ENCODE measurements around the gene CNOT8. TPM values are rescaled to one million over a fixed set of nuclear protein-coding genes. Genes with fewer than 3 reads are reported as not detected.

Gene CNOT8
- total RNA-seq, 2 experiments from 2014 or later: 52.4 to 79.4 TPM

DNA sequence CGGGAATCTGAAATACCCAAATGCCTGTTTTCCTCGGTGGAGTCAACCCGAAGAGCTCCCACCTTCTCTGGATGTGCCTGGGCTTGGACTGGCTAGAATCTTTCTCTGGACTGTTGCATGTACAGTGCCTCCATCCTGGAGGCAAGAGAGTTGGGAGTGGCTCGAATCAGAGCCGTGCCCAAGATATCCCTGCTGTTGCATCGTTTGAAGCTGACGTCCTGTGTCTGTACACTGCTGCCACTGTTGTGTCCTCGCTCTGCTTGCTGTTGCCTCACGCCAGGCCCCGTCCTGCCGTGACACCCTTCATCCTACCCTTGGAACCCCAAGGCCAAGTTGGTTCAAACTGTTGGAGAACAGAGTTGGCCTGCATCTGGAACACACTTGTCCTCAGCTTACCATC, 43.4 kb upstream of the CNOT8 start:
- H3K4me2 ChIP-seq (ENCODE audit: low read length): no peak overlapping the region
- ChIA-PET POLR2A (interaction anchor here (0.7 kb wide), 1 partner anchor 35 kb away, joined by 4 read pairs; no protein-coding TSS in a partner anchor), CTCF (ENCODE audit: unreplicated experiment) (no interaction called here)
- H3K36me3 ChIP-seq (ENCODE audit: insufficient read depth, low read length): peaks cover 97% of the 10 kb centered on the region
- no peak overlapping the region for H3K27ac ChIP-seq (ENCODE audit: low read depth, low read length, poor library complexity, severe bottlenecking)
- no peak for TF ChIP-seq EZH2phosphoT487 (IDR thresholded peaks at IDR 0.05; ENCODE audit: borderline replicate concordance, low read depth, low read length)
- TF ChIP-seq, protein P1, sequence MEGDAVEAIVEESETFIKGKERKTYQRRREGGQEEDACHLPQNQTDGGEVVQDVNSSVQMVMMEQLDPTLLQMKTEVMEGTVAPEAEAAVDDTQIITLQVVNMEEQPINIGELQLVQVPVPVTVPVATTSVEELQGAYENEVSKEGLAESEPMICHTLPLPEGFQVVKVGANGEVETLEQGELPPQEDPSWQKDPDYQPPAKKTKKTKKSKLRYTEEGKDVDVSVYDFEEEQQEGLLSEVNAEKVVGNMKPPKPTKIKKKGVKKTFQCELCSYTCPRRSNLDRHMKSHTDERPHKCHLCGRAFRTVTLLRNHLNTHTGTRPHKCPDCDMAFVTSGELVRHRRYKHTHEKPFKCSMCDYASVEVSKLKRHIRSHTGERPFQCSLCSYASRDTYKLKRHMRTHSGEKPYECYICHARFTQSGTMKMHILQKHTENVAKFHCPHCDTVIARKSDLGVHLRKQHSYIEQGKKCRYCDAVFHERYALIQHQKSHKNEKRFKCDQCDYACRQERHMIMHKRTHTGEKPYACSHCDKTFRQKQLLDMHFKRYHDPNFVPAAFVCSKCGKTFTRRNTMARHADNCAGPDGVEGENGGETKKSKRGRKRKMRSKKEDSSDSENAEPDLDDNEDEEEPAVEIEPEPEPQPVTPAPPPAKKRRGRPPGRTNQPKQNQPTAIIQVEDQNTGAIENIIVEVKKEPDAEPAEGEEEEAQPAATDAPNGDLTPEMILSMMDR (conservative IDR thresholded peaks at IDR 0.05; ENCODE audit: low read length): no peak
- H3K9me2 ChIP-seq (ENCODE audit: insufficient read depth, low read length): no peaks in the 10 kb centered on the region
- no peak overlapping the region for H2AFZ ChIP-seq (ENCODE audit: low read length)
- H3K9me3 ChIP-seq (ENCODE audit: low read length): no peaks in the 10 kb centered on the region
- no peak for DNase-seq (ENCODE audit: low spot score)
- H3K4me3 ChIP-seq (ENCODE audit: low read depth, low read length, poor library complexity, severe bottlenecking): no peak overlapping the region
- intact Hi-C loops (cut with micrococcal nuclease; ENCODE audit: unreplicated experiment): no loop called here
- no peaks in the 10 kb centered on the region for H3K4me1 ChIP-seq (ENCODE audit: insufficient read depth, low read length, poor library complexity, severe bottlenecking)
- peaks cover 7% of the 10 kb centered on the region for H4K20me1 ChIP-seq (ENCODE audit: insufficient read depth, low read length)
- no peaks in the 10 kb centered on the region for H3K79me2 ChIP-seq (ENCODE audit: insufficient read depth, low read depth, low read length)
- BruUV-seq (replicated peaks): no TSS peak

DNA sequence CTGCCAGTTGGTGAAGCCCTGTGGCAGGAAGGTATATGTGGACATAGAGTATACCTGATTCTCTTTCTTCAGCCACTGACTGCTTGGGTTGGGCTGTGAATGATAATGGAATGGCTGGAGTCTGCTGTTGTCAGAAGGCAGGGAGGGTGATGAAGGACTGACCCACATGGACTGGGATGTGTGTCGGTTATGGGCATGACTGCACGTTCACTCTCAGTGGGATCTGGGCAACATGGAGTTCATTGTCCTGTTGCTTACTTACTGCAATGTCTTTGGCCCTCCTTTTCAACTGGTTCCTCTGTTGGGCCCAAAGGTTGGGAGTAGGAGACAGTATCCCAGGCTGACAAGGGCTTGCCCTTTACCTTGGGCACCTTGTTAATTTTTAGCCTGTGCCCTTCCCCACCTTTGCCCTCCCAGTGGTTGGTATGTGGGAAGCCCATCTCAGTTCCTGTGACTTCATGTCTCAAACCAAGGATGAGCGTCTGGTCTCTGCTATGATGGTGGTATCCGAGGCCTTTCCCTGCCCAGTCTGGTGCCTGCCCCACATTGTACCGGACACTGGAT, 42.7 kb upstream of the CNOT8 start:
- no peak overlapping the region for H3K4me3 ChIP-seq (ENCODE audit: low read depth, low read length, poor library complexity, severe bottlenecking)
- intact Hi-C loops (cut with micrococcal nuclease; ENCODE audit: unreplicated experiment): no loop called here
- H3K4me1 ChIP-seq (ENCODE audit: insufficient read depth, low read length, poor library complexity, severe bottlenecking): no peaks in the 10 kb centered on the region
- H3K9me3 ChIP-seq (ENCODE audit: low read length): no peaks in the 10 kb centered on the region
- peaks cover 7% of the 10 kb centered on the region for H4K20me1 ChIP-seq (ENCODE audit: insufficient read depth, low read length)
- ChIA-PET CTCF (ENCODE audit: unreplicated experiment) (no interaction called here), POLR2A (interaction anchor here (0.8 kb wide), 1 partner anchor 9 kb away, joined by 3 read pairs; no protein-coding TSS in a partner anchor)
- H3K27ac ChIP-seq (ENCODE audit: low read depth, low read length, poor library complexity, severe bottlenecking): no peak overlapping the region
- peaks cover 96% of the 10 kb centered on the region for H3K36me3 ChIP-seq (ENCODE audit: insufficient read depth, low read length)
- no peaks in the 10 kb centered on the region for H3K9me2 ChIP-seq (ENCODE audit: insufficient read depth, low read length)
- H2AFZ ChIP-seq (ENCODE audit: low read length): no peak overlapping the region
- no TSS peak for BruUV-seq (replicated peaks)
- no peaks in the 10 kb centered on the region for H3K79me2 ChIP-seq (ENCODE audit: insufficient read depth, low read depth, low read length)
- no peak for DNase-seq (ENCODE audit: low spot score)
- H3K4me2 ChIP-seq (ENCODE audit: low read length): no peak overlapping the region
- TF ChIP-seq, protein P1 (conservative IDR thresholded peaks at IDR 0.05; ENCODE audit: low read length): no peak
- no peak for TF ChIP-seq EZH2phosphoT487 (IDR thresholded peaks at IDR 0.05; ENCODE audit: borderline replicate concordance, low read depth, low read length)

DNA sequence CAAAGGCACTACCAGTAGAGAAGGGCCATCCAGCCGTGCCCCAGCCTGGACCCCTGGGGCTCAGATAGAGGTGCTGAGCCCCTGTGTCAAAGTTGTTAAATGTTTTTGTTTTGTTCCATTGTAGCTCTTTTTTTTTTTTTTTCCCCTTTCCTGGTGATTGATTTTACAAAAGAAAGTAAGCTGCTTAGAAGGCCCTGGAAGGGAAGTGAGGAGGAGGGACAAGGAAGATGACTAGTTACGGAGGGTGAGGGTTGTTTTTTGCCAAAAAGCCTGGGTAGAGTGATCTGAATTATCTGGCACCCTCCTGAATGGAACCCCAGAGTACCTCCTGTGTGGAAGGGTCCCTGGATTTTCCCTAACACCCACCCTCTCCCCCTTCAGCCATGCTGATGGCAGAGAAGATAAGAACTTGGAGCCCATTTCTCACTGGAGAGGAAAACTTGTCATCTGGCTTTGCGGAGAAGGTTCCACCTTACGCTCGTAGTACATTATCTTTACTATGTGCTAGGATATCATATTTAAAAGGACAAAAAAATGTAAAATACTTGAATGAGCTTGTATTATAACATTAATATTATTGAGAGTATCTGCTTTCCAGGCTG, 41.4 kb upstream of the CNOT8 start:
- ChIA-PET POLR2A (interaction anchor here (0.6 to 1.0 kb wide), 4 partner anchors 39 to 478 kb away, joined by 3 to 5 read pairs (median 3); no protein-coding TSS in a partner anchor), CTCF (ENCODE audit: unreplicated experiment) (no interaction called here)
- Histone ChIP-seq H3K4me3 (ENCODE audit: low read depth, low read length, poor library complexity, severe bottlenecking) (no peak overlapping the region), H2AFZ (ENCODE audit: low read length) (no peak overlapping the region), H3K36me3 (ENCODE audit: insufficient read depth, low read length) (peaks cover 89% of the 10 kb centered on the region), H4K20me1 (ENCODE audit: insufficient read depth, low read length) (peaks cover 2% of the 10 kb centered on the region), H3K4me1 (ENCODE audit: insufficient read depth, low read length, poor library complexity, severe bottlenecking) (no peaks in the 10 kb centered on the region), H3K9me3 (ENCODE audit: low read length) (no peaks in the 10 kb centered on the region), H3K4me2 (ENCODE audit: low read length) (no peak overlapping the region), H3K9me2 (ENCODE audit: insufficient read depth, low read length) (no peaks in the 10 kb centered on the region), H3K27ac (ENCODE audit: low read depth, low read length, poor library complexity, severe bottlenecking) (no peak overlapping the region), H3K79me2 (ENCODE audit: insufficient read depth, low read depth, low read length) (no peaks in the 10 kb centered on the region)
- BruUV-seq (replicated peaks): TSS peak; percentile 52
- intact Hi-C loops (cut with micrococcal nuclease; ENCODE audit: unreplicated experiment): no loop called here
- TF ChIP-seq, protein P1 (conservative IDR thresholded peaks at IDR 0.05; ENCODE audit: low read length): no peak
- no peak for TF ChIP-seq EZH2phosphoT487 (IDR thresholded peaks at IDR 0.05; ENCODE audit: borderline replicate concordance, low read depth, low read length)
- no peak for DNase-seq (ENCODE audit: low spot score)

All from OCI-LY7 (cell line).